H9 (cell line): ENCODE measurements around the gene FST. TPM values are rescaled to one million over a fixed set of nuclear protein-coding genes. Genes with fewer than 3 reads are reported as not detected.

Experiments used
- DNase-seq: peaks from one replicate; pipeline ENCODE4 v3.0.0-alpha.2; 2017
- H2AFZ ChIP-seq: one replicate; pipeline ENCODE4 v1.6.1; 2013; ENCODE audit warnings: mild to moderate bottlenecking, low read length, control low read depth, moderate library complexity
- H2AK5ac ChIP-seq: 2 replicates; pipeline ENCODE4 v1.6.1; 2013; ENCODE audit warnings: low read length, control low read depth, mixed read lengths; ENCODE audit not compliant: insufficient read length
- H2BK120ac ChIP-seq: one replicate; pipeline ENCODE4 v1.6.1; 2013; ENCODE audit warnings: low read depth, mild to moderate bottlenecking, low read length, control low read depth, inconsistent platforms; ENCODE audit not compliant: poor library complexity, severe bottlenecking
- H2BK12ac ChIP-seq: 2 replicates; pipeline ENCODE4 v1.6.1; 2013; ENCODE audit warnings: low read length, control low read depth, mixed read lengths, low read depth; ENCODE audit not compliant: insufficient read length
- H2BK15ac ChIP-seq: 2 replicates; pipeline ENCODE4 v1.6.1; 2013; ENCODE audit warnings: low read depth, low read length, control low read depth
- H2BK20ac ChIP-seq: one replicate; pipeline ENCODE4 v1.6.1; 2013; ENCODE audit warnings: low read depth, mild to moderate bottlenecking, low read length, control low read depth, inconsistent platforms; ENCODE audit not compliant: poor library complexity, severe bottlenecking
- H2BK5ac ChIP-seq: 2 replicates; pipeline ENCODE4 v1.6.1; 2013; ENCODE audit warnings: low read length, control low read depth, mixed read lengths; ENCODE audit not compliant: insufficient read length
- H3K14ac ChIP-seq: 2 replicates; pipeline ENCODE4 v1.6.1; 2013; ENCODE audit warnings: low read length, control low read depth; ENCODE audit not compliant: insufficient read depth
- H3K18ac ChIP-seq: 2 replicates; pipeline ENCODE4 v1.6.1; 2013; ENCODE audit warnings: low read depth, mild to moderate bottlenecking, mixed read lengths, low read length, control low read depth; ENCODE audit not compliant: insufficient read length
- H3K23ac ChIP-seq: 2 replicates; pipeline ENCODE4 v1.6.1; 2013; ENCODE audit warnings: low read length, control low read depth, mixed read lengths, low read depth; ENCODE audit not compliant: insufficient read length
- H3K23me2 ChIP-seq: 2 replicates; pipeline ENCODE4 v1.6.1; 2013; ENCODE audit warnings: low read depth, mild to moderate bottlenecking, mixed read lengths, low read length, control low read depth; ENCODE audit not compliant: insufficient read length, poor library complexity, severe bottlenecking
- H3K27ac ChIP-seq: 2 replicates; pipeline ENCODE4 v1.5.1; 2013; ENCODE audit warnings: low read length, control low read depth, mixed read lengths, low read depth; ENCODE audit not compliant: insufficient read length
- H3K27me3 ChIP-seq: 2 replicates; pipeline ENCODE4 v1.6.1; 2013; ENCODE audit warnings: low read length, control low read depth, inconsistent platforms; ENCODE audit not compliant: insufficient read depth
- H3K4ac ChIP-seq: 2 replicates; pipeline ENCODE4 v1.6.1; 2013; ENCODE audit warnings: low read depth, mild to moderate bottlenecking, control low read depth, inconsistent platforms, low read length, moderate library complexity
- H3K4me1 ChIP-seq: 2 replicates; pipeline ENCODE4 v1.6.1; 2013; ENCODE audit warnings: low read length, control low read depth, inconsistent platforms; ENCODE audit not compliant: insufficient read depth
- H3K4me2 ChIP-seq: 2 replicates; pipeline ENCODE4 v1.6.1; 2013; ENCODE audit warnings: low read length, control low read depth, mixed read lengths; ENCODE audit not compliant: insufficient read length, insufficient read depth
- H3K56ac ChIP-seq: 2 replicates; pipeline ENCODE4 v1.6.1; 2013; ENCODE audit warnings: low read depth, mild to moderate bottlenecking, mixed read lengths, low read length, control low read depth; ENCODE audit not compliant: insufficient read length
- H3K79me1 ChIP-seq: 2 replicates; pipeline ENCODE4 v1.6.1; 2013; ENCODE audit warnings: low read depth, mild to moderate bottlenecking, moderate library complexity, low read length, control low read depth, inconsistent platforms; ENCODE audit not compliant: insufficient read depth, poor library complexity, severe bottlenecking
- H3K79me2 ChIP-seq: 2 replicates; pipeline ENCODE4 v1.6.1; 2013; ENCODE audit warnings: low read length, control low read depth, inconsistent platforms; ENCODE audit not compliant: insufficient read depth
- H3K9ac ChIP-seq: 2 replicates; pipeline ENCODE4 v1.6.1; 2013; ENCODE audit warnings: low read length, control low read depth, mixed read lengths; ENCODE audit not compliant: insufficient read length; ENCODE audit errors: extremely low read depth
- H3K9me3 ChIP-seq: one replicate; pipeline ENCODE4 v1.6.1; 2013; ENCODE audit warnings: low read depth, low read length, inconsistent platforms; ENCODE audit not compliant: control insufficient read depth
- H3T11ph ChIP-seq: one replicate; pipeline ENCODE4 v1.6.1; 2013; ENCODE audit warnings: mild to moderate bottlenecking, low read length, control low read depth, inconsistent platforms
- H4K20me1 ChIP-seq: one replicate; pipeline ENCODE4 v1.6.1; 2013; ENCODE audit not compliant: control insufficient read depth, insufficient read length, insufficient read depth
- H4K5ac ChIP-seq: 2 replicates; pipeline ENCODE4 v1.6.1; 2013; ENCODE audit warnings: low read depth, mild to moderate bottlenecking, mixed read lengths, low read length, control low read depth; ENCODE audit not compliant: insufficient read length
- H4K8ac ChIP-seq: replicated peaks from 2 replicates; pipeline ENCODE4 v1.6.1; 2013; ENCODE audit warnings: low read length, control low read depth, mixed read lengths, low read depth; ENCODE audit not compliant: insufficient read length
- H4K91ac ChIP-seq: 2 replicates; pipeline ENCODE4 v1.6.1; 2013; ENCODE audit warnings: low read depth, mild to moderate bottlenecking, moderate library complexity, mixed read lengths, low read length, control low read depth; ENCODE audit not compliant: insufficient read length
- H3K27ac Mint-ChIP-seq, 3 experiments: 2 replicates in 2 of 3; 3 replicates in 1 of 3; pipeline ENCODE4 v1.8.0; 2020 to 2021; ENCODE audit warnings: mixed read lengths in 3 of 3, mild to moderate bottlenecking in 1 of 3, moderate library complexity in 1 of 3
- H3K27me3 Mint-ChIP-seq: 2 replicates; pipeline ENCODE4 v1.8.0; 2021; ENCODE audit warnings: low read depth, mild to moderate bottlenecking, moderate library complexity, mixed read lengths
- H3K36me3 Mint-ChIP-seq, 3 experiments: 2 replicates in 2 of 3; 3 replicates in 1 of 3; pipeline ENCODE4 v1.8.0; 2020 to 2021; ENCODE audit warnings: low read depth in 3 of 3, mixed read lengths in 3 of 3; ENCODE audit not compliant: insufficient read depth in 1 of 3
- H3K4me1 Mint-ChIP-seq, 2 experiments: 2 replicates each; pipeline ENCODE4 v1.8.0; 2020; ENCODE audit warnings: mixed read lengths in 2 of 2
- H3K4me3 Mint-ChIP-seq, 2 experiments: 2 replicates in 1 of 2; 3 replicates in 1 of 2; pipeline ENCODE4 v1.8.0; 2020 to 2021; ENCODE audit warnings: mild to moderate bottlenecking in 2 of 2, mixed read lengths in 2 of 2, moderate library complexity in 1 of 2
- H3K9me3 Mint-ChIP-seq, 2 experiments: 2 replicates in 1 of 2; 3 replicates in 1 of 2; pipeline ENCODE4 v1.8.0; 2020; ENCODE audit warnings: mild to moderate bottlenecking in 2 of 2, mixed read lengths in 2 of 2, moderate library complexity in 1 of 2
- CTCF ChIP-seq: fragments of 200-600 bp; sonication (generic); conservative IDR thresholded peaks from 3 replicates; pipeline ENCODE4 v1.8.0; 2021; ENCODE audit warnings: antibody characterized with exemption, mild to moderate bottlenecking
- total RNA-seq: library from RNA; stranded (reverse); gene quantifications from 2 replicates; pipeline ENCODE4 v1.2.1, GENCODE V29; 2021

The FST gene
- total RNA-seq, 1 experiment from 2014 or later = 111 TPM

DNA sequence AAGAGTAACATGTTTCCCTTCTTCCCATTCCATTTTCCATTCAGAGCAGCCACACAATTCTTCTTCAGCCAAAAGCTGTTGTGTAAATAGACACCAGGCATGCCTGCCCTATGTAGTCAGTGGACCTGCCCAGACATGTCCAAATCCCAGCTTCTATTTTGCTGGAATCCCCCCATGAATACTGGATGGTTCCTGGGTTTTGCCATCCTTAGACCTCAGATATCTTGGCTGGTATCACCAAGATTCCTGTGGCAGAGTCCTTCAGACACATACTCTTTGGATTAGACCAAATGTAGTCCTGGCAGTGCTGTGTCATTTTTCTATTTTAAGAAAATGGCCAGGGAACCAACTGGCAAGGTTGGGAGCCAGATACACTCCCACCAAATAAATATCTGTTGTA is 10.3 kb downstream of the FST start:
- Mint-ChIP-seq H3K4me3 (no peak overlapping the region), H3K27ac (peak overlapping the region in 1 of 3 experiments; percentile 85; a peak in 2 of 7 replicates), H3K9me3 (peaks cover 0 to 2% of the 10 kb centered on the region in 2 experiments; a peak in 2 of 5 replicates), H3K4me1 (peaks cover 6 to 18% of the 10 kb centered on the region in 2 experiments; a peak in 2 of 4 replicates), H3K36me3 (peaks cover 2 to 20% (median 16%) of the 10 kb centered on the region in 3 experiments), H3K27me3 (no peaks in the 10 kb centered on the region)
- no peaks in the 10 kb centered on the region for H3K27me3 ChIP-seq
- no peak overlapping the region for H3K9ac ChIP-seq
- no peak for TF ChIP-seq CTCF
- H2AK5ac ChIP-seq = no peak overlapping the region
- no peak overlapping the region for H3K14ac ChIP-seq
- no peak overlapping the region for H3K23ac ChIP-seq
- peak overlapping the region; percentile 16 for H2AFZ ChIP-seq
- no peak for DNase-seq
- H2BK120ac ChIP-seq = no peak overlapping the region
- H3K18ac ChIP-seq = no peak overlapping the region
- H3K4me2 ChIP-seq = no peak overlapping the region
- H3K23me2 ChIP-seq = no peaks in the 10 kb centered on the region
- no peak overlapping the region for H4K91ac ChIP-seq
- H2BK5ac ChIP-seq = no peak overlapping the region
- no peak overlapping the region for H3K4ac ChIP-seq
- no peak overlapping the region for H3K56ac ChIP-seq
- no peak overlapping the region for H4K5ac ChIP-seq
- H3K79me2 ChIP-seq = no peaks in the 10 kb centered on the region
- H3K27ac ChIP-seq = no peak overlapping the region
- H2BK15ac ChIP-seq = no peak overlapping the region
- H2BK20ac ChIP-seq = no peak overlapping the region
- H3K79me1 ChIP-seq = no peaks in the 10 kb centered on the region
- H2BK12ac ChIP-seq = no peak overlapping the region
- H3K4me1 ChIP-seq = no peaks in the 10 kb centered on the region
- H4K8ac ChIP-seq = no peak overlapping the region
- no peaks in the 10 kb centered on the region for H3K9me3 ChIP-seq
- no peak overlapping the region for H3T11ph ChIP-seq
- no peaks in the 10 kb centered on the region for H4K20me1 ChIP-seq
